ENCODE measurements around the gene OR52I1. TPM values are rescaled to one million over a fixed set of nuclear protein-coding genes. Genes with fewer than 3 reads are reported as not detected.

The OR52I1 gene
- total and polyA plus RNA-seq, 7 donors: not detected

DNA sequence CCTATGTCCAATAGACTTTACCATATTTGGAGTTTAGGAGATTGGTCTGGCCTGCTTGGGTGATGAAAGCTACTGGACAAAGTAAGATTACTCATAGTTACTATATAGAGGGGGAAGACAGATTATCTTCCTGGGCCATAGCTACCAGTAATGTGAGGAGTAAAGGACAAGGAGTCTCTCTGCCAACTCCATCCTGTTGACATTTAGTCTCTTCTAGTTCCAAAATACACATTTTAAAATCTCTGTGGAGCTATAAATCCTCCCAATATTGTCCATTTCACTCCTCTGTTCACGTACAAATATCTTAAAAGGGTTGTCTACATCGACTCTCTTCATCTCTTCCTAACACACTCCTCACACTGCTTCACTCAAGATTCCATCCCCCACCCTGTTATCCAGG lies 42.3 kb downstream of the OR52I1 start:
- ATAC-seq (no peak), DNase-seq (no peak)
- no peak overlapping the region for H3K4me3 ChIP-seq
- TF ChIP-seq, protein P1, sequence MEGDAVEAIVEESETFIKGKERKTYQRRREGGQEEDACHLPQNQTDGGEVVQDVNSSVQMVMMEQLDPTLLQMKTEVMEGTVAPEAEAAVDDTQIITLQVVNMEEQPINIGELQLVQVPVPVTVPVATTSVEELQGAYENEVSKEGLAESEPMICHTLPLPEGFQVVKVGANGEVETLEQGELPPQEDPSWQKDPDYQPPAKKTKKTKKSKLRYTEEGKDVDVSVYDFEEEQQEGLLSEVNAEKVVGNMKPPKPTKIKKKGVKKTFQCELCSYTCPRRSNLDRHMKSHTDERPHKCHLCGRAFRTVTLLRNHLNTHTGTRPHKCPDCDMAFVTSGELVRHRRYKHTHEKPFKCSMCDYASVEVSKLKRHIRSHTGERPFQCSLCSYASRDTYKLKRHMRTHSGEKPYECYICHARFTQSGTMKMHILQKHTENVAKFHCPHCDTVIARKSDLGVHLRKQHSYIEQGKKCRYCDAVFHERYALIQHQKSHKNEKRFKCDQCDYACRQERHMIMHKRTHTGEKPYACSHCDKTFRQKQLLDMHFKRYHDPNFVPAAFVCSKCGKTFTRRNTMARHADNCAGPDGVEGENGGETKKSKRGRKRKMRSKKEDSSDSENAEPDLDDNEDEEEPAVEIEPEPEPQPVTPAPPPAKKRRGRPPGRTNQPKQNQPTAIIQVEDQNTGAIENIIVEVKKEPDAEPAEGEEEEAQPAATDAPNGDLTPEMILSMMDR (IDR thresholded peaks at IDR 0.05): no peak
- no peaks in the 10 kb centered on the region for H3K9me3 ChIP-seq
- H3K27ac ChIP-seq: no peak overlapping the region
- H3K36me3 ChIP-seq (ENCODE audit: insufficient read depth in 1 of 2, low read depth in 1 of 2): no peaks in the 10 kb centered on the region
- no peaks in the 10 kb centered on the region for H3K4me1 ChIP-seq
- intact Hi-C loops (cut with DNase I): loop anchor here (5.0 kb wide), 2 partner anchors 191 to 366 kb away; no protein-coding TSS in a partner anchor
- H3K27me3 ChIP-seq (ENCODE audit: insufficient read depth in 3 of 3, low read length in 2 of 3): peaks cover 0 to 4% (median 0%) of the 10 kb centered on the region in 3 donors
- 74 to 76% (median 76%) methylated on average over 2 of the region's 2 CpGs for WGBS, 3 donors

DNA sequence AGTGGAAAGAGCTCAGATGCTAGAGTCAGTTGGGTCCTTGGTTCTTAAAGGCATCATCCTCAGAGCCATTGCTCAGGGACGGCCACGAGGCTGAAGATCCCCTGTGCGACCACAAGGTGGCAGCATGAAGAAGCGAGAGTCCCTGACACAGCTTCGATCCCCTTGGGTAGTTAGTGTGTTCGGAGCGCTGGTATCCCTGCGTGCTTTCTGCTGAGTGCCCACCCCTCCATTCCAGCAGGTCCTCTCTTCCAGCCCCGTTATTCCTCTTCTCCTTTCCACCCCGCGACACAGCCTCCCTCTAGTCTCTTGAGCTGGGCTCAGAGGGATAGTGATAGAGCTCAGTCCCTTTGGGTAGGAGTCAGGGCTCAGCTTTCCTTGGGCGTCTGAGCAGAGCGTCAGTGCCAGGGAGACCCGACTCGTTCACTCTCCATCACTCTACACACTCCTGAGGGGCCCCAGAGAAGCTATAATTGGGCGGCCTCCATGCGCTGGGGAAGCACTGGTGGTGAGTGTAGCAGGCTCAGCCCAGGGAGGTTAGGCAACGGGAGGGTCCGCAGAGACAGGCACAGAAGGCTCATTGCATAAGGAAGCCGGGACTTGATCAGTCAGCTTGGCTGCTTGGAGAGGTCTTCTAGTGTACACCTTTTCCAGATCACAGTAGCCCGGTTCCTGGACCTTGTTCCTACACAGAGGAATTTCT lies 43.3 kb downstream of the OR52I1 start, which contains the start of gene OR51D1:
Gene OR51D1, plus strand, starts transcription at position 516 of the 700 bp plus-strand sequence. CDS start 2,314 bp downstream, outside the sequence.
- no peaks in the 10 kb centered on the region for H3K36me3 ChIP-seq (ENCODE audit: insufficient read depth in 1 of 2, low read depth in 1 of 2)
- peaks cover 0 to 4% (median 0%) of the 10 kb centered on the region in 3 donors for H3K27me3 ChIP-seq (ENCODE audit: insufficient read depth in 3 of 3, low read length in 2 of 3)
- ATAC-seq: peak; percentile 83 to 97 (median 88)
- peak; percentile 54 to 78 for DNase-seq
- WGBS, 3 donors: 25 to 29% (median 27%) methylated on average over 21 of the region's 21 CpGs
- H3K9me3 ChIP-seq: no peaks in the 10 kb centered on the region
- H3K4me1 ChIP-seq: no peaks in the 10 kb centered on the region
- no peak within 1 kb of the TSS for H3K27ac ChIP-seq
- intact Hi-C loops (cut with DNase I): loop anchor here (1.0 to 5.0 kb wide), 3 partner anchors 189 to 365 kb away; no protein-coding TSS in a partner anchor
- H3K4me3 ChIP-seq: peak within 1 kb of the TSS; percentile 52
- TF ChIP-seq, protein P1 (IDR thresholded peaks at IDR 0.05): peak; percentile 95

DNA sequence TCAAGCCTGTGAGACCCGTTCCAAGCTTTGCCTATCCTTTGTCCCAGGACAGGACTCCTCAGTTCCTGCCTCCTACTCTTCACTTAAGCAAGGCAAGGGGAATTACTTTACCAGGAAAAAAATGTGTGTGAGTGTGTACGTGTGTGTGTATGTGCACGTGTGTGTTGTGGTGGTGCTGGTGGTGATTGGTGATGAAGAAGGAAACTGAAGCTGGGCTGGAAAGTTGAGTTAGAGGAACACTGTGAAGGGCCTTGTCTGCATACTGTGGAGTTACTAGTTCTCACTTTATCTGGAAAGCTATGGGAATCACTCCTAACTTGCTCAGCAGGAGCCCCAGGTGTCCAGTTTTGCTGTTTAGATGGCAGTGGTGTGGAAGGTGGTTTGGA lies 43.8 kb downstream of the OR52I1 start:
- H3K36me3 ChIP-seq (ENCODE audit: insufficient read depth in 1 of 2, low read depth in 1 of 2): no peaks in the 10 kb centered on the region
- DNase-seq (no peak), ATAC-seq (no peak)
- H3K4me3 ChIP-seq: no peak overlapping the region
- peaks cover 0 to 4% (median 0%) of the 10 kb centered on the region in 3 donors for H3K27me3 ChIP-seq (ENCODE audit: insufficient read depth in 3 of 3, low read length in 2 of 3)
- 71 to 74% (median 72%) methylated on average over 3 of the region's 3 CpGs for WGBS, 3 donors
- no peaks in the 10 kb centered on the region for H3K4me1 ChIP-seq
- H3K27ac ChIP-seq: no peak overlapping the region
- intact Hi-C loops (cut with DNase I): loop anchor here (1.0 to 5.0 kb wide), 3 partner anchors 189 to 365 kb away; no protein-coding TSS in a partner anchor
- TF ChIP-seq, protein P1 (IDR thresholded peaks at IDR 0.05): no peak
- H3K9me3 ChIP-seq: no peaks in the 10 kb centered on the region

DNA sequence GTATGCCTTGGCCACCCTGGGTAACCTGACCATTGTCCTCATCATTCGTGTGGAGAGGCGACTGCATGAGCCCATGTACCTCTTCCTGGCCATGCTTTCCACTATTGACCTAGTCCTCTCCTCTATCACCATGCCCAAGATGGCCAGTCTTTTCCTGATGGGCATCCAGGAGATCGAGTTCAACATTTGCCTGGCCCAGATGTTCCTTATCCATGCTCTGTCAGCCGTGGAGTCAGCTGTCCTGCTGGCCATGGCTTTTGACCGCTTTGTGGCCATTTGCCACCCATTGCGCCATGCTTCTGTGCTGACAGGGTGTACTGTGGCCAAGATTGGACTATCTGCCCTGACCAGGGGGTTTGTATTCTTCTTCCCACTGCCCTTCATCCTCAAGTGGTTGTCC lies 46.1 kb downstream of the OR52I1 start:
- H3K4me1 ChIP-seq: no peaks in the 10 kb centered on the region
- 69 to 75% (median 75%) methylated on average over 6 of the region's 6 CpGs for WGBS, 3 donors
- H3K9me3 ChIP-seq: no peaks in the 10 kb centered on the region
- H3K27me3 ChIP-seq (ENCODE audit: insufficient read depth in 3 of 3, low read length in 2 of 3): peaks cover 0 to 4% (median 0%) of the 10 kb centered on the region in 3 donors
- TF ChIP-seq, protein P1 (IDR thresholded peaks at IDR 0.05): no peak
- H3K27ac ChIP-seq: no peak overlapping the region
- H3K36me3 ChIP-seq (ENCODE audit: insufficient read depth in 1 of 2, low read depth in 1 of 2): no peaks in the 10 kb centered on the region
- no peak overlapping the region for H3K4me3 ChIP-seq
- peak in 1 of 4 donors; percentile 56 for ATAC-seq
- intact Hi-C loops (cut with DNase I): loop anchor here (5.0 kb wide), 2 partner anchors 187 to 362 kb away; no protein-coding TSS in a partner anchor
- no peak for DNase-seq

Data from psoas muscle (tissue), 8 donors.